ENCODE data around the gene ATP1A4.

- TF ChIP-seq CTCF (IDR thresholded peaks at IDR 0.05 in 4 of 5, conservative IDR thresholded peaks at IDR 0.05 in 1 of 5): no peak
- peak; percentile 45 to 55 for TF ChIP-seq POLR2A (IDR thresholded peaks at IDR 0.05)
Measured at GRCh38 chr1:160117709-160118183, 33.7 kb upstream of the ATP1A4 start.

Data from gastrocnemius medialis (tissue), 4 donors.